Embryonic facial prominence (tissue), 1 donor: ENCODE data around the gene DPH7.
"Not testable (repeated sequence)": the region's sequence is repeated elsewhere in the genome, so short reads cannot be mapped to it uniquely, and the experiment has no call there.

Experiments used
- DNase-seq: peaks from one replicate; pipeline ENCODE4 v3.0.0-alpha.2; 2016; ENCODE audit errors: extremely low spot score

Gene DPH7

GRCh38 chr9:137580209-137580953 is 1.7 kb upstream of the DPH7 start:
- DNase-seq, result no peak

DNA sequence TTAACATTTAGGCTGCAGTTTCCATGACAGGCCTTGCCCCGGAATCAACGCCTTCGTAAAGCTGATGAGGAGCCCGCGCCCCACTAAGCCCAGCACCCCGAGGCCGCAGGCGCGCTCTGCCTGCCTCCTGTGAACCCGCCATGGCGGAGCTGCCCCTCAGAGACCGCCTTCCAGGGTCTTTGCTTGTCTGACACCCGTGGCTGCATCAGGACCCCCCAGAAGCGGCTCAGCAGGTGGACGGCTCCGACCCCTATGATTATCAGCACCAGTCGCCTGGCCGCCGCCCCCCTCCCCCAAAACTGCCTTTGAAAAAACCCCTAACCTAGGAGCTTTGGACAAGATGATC is 507 bp upstream of the DPH7 start:
- DNase-seq, result no peak

- no peak for DNase-seq
These were observed 2.9 kb downstream of the DPH7 start for GRCh38 chr9:137575716-137576411.

- DNase-seq, result no peak
These were observed 3.4 kb downstream of the DPH7 start for GRCh38 chr9:137575364-137575715.

- no peak for DNase-seq
These were observed 4.5 kb downstream of the DPH7 start for GRCh38 chr9:137574192-137574591.

DNA sequence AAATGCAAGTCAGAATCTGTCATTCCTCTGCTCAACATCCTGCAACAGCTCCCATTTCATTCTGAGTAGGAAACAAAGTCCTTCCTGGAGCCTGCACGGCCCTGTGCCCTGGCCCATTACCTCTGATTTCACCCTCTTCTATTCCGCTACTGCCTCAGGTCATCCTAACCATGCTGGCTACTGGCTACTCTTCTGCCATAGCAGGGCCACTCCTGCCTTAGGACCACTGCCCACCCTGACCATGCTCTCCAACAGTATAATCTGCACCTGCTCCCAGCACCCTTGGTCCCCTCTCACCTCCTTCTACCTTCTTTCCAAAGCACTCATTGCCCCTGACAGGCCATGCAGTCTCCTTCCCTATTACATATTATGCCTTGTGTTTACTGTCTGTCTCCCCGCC is 8.2 kb downstream of the DPH7 start:
- no peak for DNase-seq

GRCh38 chr9:137569609-137570203 is 9.0 kb downstream of the DPH7 start:
- no peak for DNase-seq

DNA sequence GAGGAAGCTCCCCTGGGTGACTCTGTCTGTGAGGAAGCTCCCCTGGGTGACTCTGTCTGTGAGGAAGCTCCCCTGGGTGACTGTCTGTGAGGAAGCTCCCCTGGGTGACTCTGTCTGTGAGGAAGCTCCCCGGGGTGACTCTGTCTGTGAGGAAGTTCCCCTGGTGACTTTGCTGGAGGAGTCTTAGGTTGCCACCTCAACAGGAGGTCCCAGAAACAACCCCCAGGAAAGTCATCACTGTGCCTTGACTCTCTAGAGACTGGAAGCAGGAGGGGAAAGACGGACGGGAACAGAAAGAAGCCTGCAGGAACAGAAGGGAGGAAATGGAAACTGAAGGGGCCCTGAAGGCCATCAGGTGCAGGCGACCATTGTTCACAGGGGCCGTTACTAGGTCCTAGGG is 10.3 kb downstream of the DPH7 start:
- not testable (repeated sequence) for DNase-seq

GRCh38 chr9:137564817-137565411 is 13.8 kb downstream of the DPH7 start:
- DNase-seq, result no peak

DNA sequence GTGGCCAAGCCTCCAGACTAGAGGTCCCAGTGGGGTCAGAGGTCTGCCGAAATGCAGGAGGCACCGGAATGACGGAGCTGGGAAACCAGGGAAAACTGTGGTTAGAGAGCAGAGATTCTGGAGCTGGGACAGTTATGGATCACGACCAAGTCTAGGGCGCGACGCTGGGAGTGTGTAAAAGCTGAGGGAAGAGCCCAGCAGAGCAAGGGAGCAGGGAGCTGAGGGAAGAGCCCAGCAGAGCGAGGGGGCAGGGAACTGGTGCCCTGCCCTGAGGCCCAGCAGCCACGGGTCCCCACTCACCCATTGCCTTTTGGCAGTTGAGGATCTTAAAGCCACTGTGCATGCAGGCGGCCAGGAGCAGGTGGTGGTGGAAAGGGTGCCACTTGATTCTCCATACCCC is 14.6 kb downstream of the DPH7 start:
- DNase-seq, result no peak

- DNase-seq, result no peak
These were observed 20.6 kb downstream of the DPH7 start for GRCh38 chr9:137558127-137558526.

- no peak for DNase-seq
These were observed 22.5 kb downstream of the DPH7 start for GRCh38 chr9:137556069-137556838.

GRCh38 chr9:137555179-137555578 is 23.5 kb downstream of the DPH7 start:
- DNase-seq, result no peak

- no peak for DNase-seq
These were observed 24.4 kb downstream of the DPH7 start for GRCh38 chr9:137554349-137554748.

- DNase-seq, result not testable (repeated sequence)
These were observed 25.1 kb downstream of the DPH7 start for GRCh38 chr9:137553654-137554053.

DNA sequence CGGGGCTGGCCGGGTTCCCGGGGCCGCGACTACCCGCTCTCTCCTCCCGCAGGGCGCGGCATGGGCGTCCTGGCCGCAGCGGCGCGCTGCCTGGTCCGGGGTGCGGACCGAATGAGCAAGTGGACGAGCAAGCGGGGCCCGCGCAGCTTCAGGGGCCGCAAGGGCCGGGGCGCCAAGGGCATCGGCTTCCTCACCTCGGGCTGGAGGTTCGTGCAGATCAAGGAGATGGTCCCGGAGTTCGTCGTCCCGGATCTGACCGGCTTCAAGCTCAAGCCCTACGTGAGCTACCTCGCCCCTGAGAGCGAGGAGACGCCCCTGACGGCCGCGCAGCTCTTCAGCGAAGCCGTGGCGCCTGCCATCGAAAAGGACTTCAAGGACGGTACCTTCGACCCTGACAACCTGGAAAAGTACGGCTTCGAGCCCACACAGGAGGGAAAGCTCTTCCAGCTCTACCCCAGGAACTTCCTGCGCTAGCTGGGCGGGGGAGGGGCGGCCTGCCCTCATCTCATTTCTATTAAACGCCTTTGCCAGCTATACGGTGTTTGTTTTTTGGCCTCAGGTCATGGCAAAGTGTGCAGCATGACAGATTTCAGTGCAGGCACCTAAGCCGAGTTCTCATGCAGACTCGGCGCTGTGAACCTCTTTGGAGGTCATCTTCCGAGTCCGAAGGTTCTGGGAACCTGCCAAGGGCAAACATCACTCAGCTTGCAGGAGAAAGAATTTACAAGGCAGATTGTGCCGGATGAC is 26.5 kb downstream of the DPH7 start:
- DNase-seq, result no peak

DNA sequence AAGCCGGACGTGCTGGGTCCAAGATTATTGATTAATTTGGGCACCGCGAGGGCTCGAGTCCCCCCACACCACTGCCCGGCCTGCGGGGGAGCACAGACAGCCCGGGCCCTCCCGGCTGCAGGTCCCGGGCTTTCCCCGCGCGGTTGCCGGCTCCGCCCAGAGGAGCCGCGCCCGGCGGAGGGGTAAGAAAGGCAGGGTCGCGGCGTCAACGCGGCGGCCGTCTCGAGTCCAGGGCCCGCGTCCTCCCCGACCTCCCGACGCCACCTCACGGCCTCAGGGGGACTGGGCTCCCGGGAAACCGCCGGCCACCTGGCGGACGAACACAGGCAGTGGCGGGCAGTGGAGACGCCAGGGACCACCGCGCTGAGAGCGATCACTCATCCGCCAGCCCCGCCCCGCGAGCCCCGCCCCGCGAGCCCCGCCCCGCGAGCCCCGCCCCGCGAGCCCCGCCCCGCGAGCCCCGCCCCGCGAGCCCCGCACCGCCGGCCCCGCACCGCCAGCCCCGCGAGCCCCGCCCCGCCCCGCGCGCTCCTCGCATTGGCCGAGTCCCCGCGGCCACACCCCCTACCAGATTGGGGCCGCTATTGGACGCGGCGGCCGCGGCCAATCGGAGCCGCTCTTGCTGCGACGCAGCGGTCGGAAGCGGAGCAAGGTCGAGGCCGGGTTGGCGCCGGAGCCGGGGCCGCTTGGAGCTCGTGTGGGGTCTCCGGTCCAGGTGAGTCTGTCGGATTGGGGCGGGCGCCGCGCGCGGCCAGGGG is 27.3 kb downstream of the DPH7 start, which contains the start of gene MRPL41:
MRPL41 (plus strand) TSS at position 616 of the 758 bp plus-strand sequence. CDS start 203 bp downstream, outside the sequence.
- peak; percentile 19 for DNase-seq

DNA sequence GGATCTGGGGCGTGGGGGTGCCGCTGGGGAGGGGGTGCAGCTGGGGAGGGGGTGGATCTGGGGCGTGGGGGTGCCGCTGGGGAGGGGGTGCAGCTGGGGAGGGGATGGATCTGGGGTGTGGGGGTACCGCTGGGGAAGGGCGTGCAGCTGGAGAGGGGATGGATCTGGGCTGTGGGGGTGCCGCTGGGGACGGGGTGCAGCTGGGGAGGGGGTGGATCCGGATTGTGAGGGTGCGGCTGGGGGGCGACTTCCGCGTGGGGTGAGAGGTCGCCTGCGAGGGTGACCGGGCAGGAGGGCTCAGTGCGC is 27.8 kb downstream of the DPH7 start:
- DNase-seq, result not testable (repeated sequence)

GRCh38 chr9:137550231-137550621 is 28.5 kb downstream of the DPH7 start, which contains the start of gene PNPLA7:
PNPLA7 (minus strand) TSS chr9:137550402; CDS start chr9:137550197, 205 bp downstream.
- peak; percentile 32 for DNase-seq
